RKO (cell line): ENCODE data around the gene CPNE4.
"Not testable (repeated sequence)": the region's sequence is repeated elsewhere in the genome, so short reads cannot be mapped to it uniquely, and the experiment has no call there.

ENCODE experiments used
- DNase-seq: peaks from one replicate; pipeline ENCODE4 v3.0.0-alpha.2; 2016; ENCODE audit warnings: low spot score

The CPNE4 gene

GRCh38 chr3:132016061-132017041, 18.5 kb downstream of the CPNE4 start:
- peak; percentile 23 for DNase-seq

- no peak for DNase-seq
These were observed 20.7 kb downstream of the CPNE4 start for GRCh38 chr3:132014105-132014504.

- DNase-seq, result no peak
These were observed 25.6 kb downstream of the CPNE4 start for GRCh38 chr3:132009241-132009640.

GRCh38 chr3:132008837-132009236, 26.0 kb downstream of the CPNE4 start:
- DNase-seq, result no peak

- DNase-seq, result no peak
These were observed 27.2 kb downstream of the CPNE4 start for GRCh38 chr3:132007617-132008016.

- peak; percentile 45 for DNase-seq
These were observed 28.1 kb downstream of the CPNE4 start for GRCh38 chr3:132006605-132007204.

- DNase-seq, result no peak
These were observed 30.2 kb downstream of the CPNE4 start for GRCh38 chr3:132004571-132004970.

- no peak for DNase-seq
These were observed 31.1 kb downstream of the CPNE4 start for GRCh38 chr3:132003685-132004084.

- DNase-seq, result no peak
These were observed 32.8 kb downstream of the CPNE4 start for GRCh38 chr3:132001999-132002398.

GRCh38 chr3:132001036-132001435, 33.8 kb downstream of the CPNE4 start:
- DNase-seq, result no peak

GRCh38 chr3:131998027-131998426, 36.8 kb downstream of the CPNE4 start:
- no peak for DNase-seq

- no peak for DNase-seq
These were observed 38.9 kb downstream of the CPNE4 start for GRCh38 chr3:131995891-131996290.

- no peak for DNase-seq
These were observed 45.5 kb downstream of the CPNE4 start for GRCh38 chr3:131989318-131989717.

GRCh38 chr3:131988209-131988608, 46.6 kb downstream of the CPNE4 start:
- DNase-seq, result no peak

- no peak for DNase-seq
These were observed 51.1 kb downstream of the CPNE4 start for GRCh38 chr3:131983689-131984088.

- no peak for DNase-seq
These were observed 53.5 kb downstream of the CPNE4 start for GRCh38 chr3:131981323-131981722.

- DNase-seq, result no peak
These were observed 58.4 kb downstream of the CPNE4 start for GRCh38 chr3:131976448-131976847.

- DNase-seq, result no peak
These were observed 59.8 kb downstream of the CPNE4 start for GRCh38 chr3:131975047-131975446.

GRCh38 chr3:131973731-131974130, 61.1 kb downstream of the CPNE4 start:
- DNase-seq, result no peak

- DNase-seq, result no peak
These were observed 62.3 kb downstream of the CPNE4 start for GRCh38 chr3:131972550-131972949.

GRCh38 chr3:131972091-131972490, 62.7 kb downstream of the CPNE4 start:
- no peak for DNase-seq

GRCh38 chr3:131963442-131963841, 71.4 kb downstream of the CPNE4 start:
- not testable (repeated sequence) for DNase-seq

- DNase-seq, result no peak
These were observed 71.8 kb downstream of the CPNE4 start for GRCh38 chr3:131962982-131963381.
